ENCODE data around the gene RNF32.
"Not testable (repeated sequence)": the region's sequence is repeated elsewhere in the genome, so short reads cannot be mapped to it uniquely, and the experiment has no call there.

The RNF32 gene

GRCh38 chr7:156640949-156641485 is 443 bp downstream of the RNF32 start:
- no peak for DNase-seq (ENCODE audit: low read depth in 2 of 3, low spot score in 2 of 3)

GRCh38 chr7:156642306-156643045 is 1.9 kb downstream of the RNF32 start:
- DNase-seq (ENCODE audit: low read depth in 2 of 3, low spot score in 2 of 3) = no peak

- not testable (repeated sequence) for DNase-seq (ENCODE audit: low read depth in 2 of 3, low spot score in 2 of 3)
These were observed 6.8 kb downstream of the RNF32 start for GRCh38 chr7:156647330-156647729.

GRCh38 chr7:156650042-156650441 is 9.5 kb downstream of the RNF32 start:
- DNase-seq (ENCODE audit: low read depth in 2 of 3, low spot score in 2 of 3) = no peak

GRCh38 chr7:156651474-156651873 is 10.9 kb downstream of the RNF32 start:
- DNase-seq (ENCODE audit: low read depth in 2 of 3, low spot score in 2 of 3) = no peak

- DNase-seq (ENCODE audit: low read depth in 2 of 3, low spot score in 2 of 3) = no peak
These were observed 12.5 kb downstream of the RNF32 start for GRCh38 chr7:156652886-156653568.

GRCh38 chr7:156654511-156655234 is 14.1 kb downstream of the RNF32 start:
- DNase-seq (ENCODE audit: low read depth in 2 of 3, low spot score in 2 of 3) = no peak

GRCh38 chr7:156655251-156655650 is 14.7 kb downstream of the RNF32 start:
- DNase-seq (ENCODE audit: low read depth in 2 of 3, low spot score in 2 of 3) = no peak

GRCh38 chr7:156655983-156656382 is 15.4 kb downstream of the RNF32 start:
- no peak for DNase-seq (ENCODE audit: low read depth in 2 of 3, low spot score in 2 of 3)

GRCh38 chr7:156656598-156656997 is 16.0 kb downstream of the RNF32 start:
- no peak for DNase-seq (ENCODE audit: low read depth in 2 of 3, low spot score in 2 of 3)

- no peak for DNase-seq (ENCODE audit: low read depth in 2 of 3, low spot score in 2 of 3)
These were observed 17.1 kb downstream of the RNF32 start for GRCh38 chr7:156657681-156658080.

- no peak for DNase-seq (ENCODE audit: low read depth in 2 of 3, low spot score in 2 of 3)
These were observed 18.6 kb downstream of the RNF32 start for GRCh38 chr7:156659203-156659602.

GRCh38 chr7:156659961-156660360 is 19.4 kb downstream of the RNF32 start:
- DNase-seq (ENCODE audit: low read depth in 2 of 3, low spot score in 2 of 3) = no peak

- DNase-seq (ENCODE audit: low read depth in 2 of 3, low spot score in 2 of 3) = no peak
These were observed 21.1 kb downstream of the RNF32 start for GRCh38 chr7:156661637-156662036.

- DNase-seq (ENCODE audit: low read depth in 2 of 3, low spot score in 2 of 3) = no peak
These were observed 21.7 kb downstream of the RNF32 start for GRCh38 chr7:156662277-156662676.

- no peak for DNase-seq (ENCODE audit: low read depth in 2 of 3, low spot score in 2 of 3)
These were observed 24.5 kb downstream of the RNF32 start for GRCh38 chr7:156665101-156665500.

GRCh38 chr7:156666368-156667109 is 26.0 kb downstream of the RNF32 start:
- no peak for DNase-seq (ENCODE audit: low read depth in 2 of 3, low spot score in 2 of 3)

GRCh38 chr7:156667110-156667426 is 26.5 kb downstream of the RNF32 start:
- DNase-seq (ENCODE audit: low read depth in 2 of 3, low spot score in 2 of 3) = no peak

GRCh38 chr7:156668130-156668741 is 27.7 kb downstream of the RNF32 start:
- DNase-seq (ENCODE audit: low read depth in 2 of 3, low spot score in 2 of 3) = no peak

- DNase-seq (ENCODE audit: low read depth in 2 of 3, low spot score in 2 of 3) = no peak
These were observed 28.7 kb downstream of the RNF32 start for GRCh38 chr7:156669035-156669828.

All from activated CD8-positive, alpha-beta memory T cell treated with anti-CD3 and anti-CD28 coated beads for 48 hours (primary cell).